Prostate gland (tissue), 2 donors: ENCODE results near the gene IMPACT.

Experiments
- POLR2A ChIP-seq: fragments of 450-650 bp; IDR thresholded peaks from one replicate; pipeline ENCODE4 v1.6.1; 2016; ENCODE audit warnings: antibody characterized with exemption, mild to moderate bottlenecking
- POLR2AphosphoS5 ChIP-seq: sonication (generic); formaldehyde crosslinking; IDR thresholded peaks from one replicate; pipeline ENCODE4 v1.6.1; 2017; ENCODE audit warnings: antibody characterized with exemption
- TF ChIP-seq, protein P1 (sequence below), 4 experiments: fragments of 200-600 bp in 2 of 4; fragments of 450-650 bp in 2 of 4; sonication (generic) in 2 of 4; IDR thresholded peaks; 1 replicate in 3 of 4; 2 replicates in 1 of 4; pipeline ENCODE4 v1.5.1; 2016 to 2019; ENCODE audit warnings: antibody characterized with exemption in 4 of 4, mild to moderate bottlenecking in 2 of 4, moderate library complexity in 2 of 4

DNA sequence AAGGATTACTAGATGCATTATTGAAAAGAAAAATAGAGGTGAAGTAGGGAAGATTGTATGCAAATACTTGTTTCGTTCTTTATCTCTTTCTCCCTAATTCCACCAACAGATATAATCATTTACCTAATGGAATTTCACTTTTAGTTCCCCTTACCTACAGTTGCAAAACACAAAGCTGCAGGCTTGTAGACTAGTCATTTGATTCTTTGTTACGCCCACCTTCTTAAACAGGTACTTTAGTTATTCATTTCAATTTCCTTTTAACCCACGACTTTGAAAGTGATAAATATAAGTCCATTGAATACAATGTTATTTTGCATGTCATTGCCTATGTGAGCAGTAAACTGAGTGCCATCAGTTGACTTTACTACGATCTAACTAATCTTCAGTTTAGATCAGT is 30.1 kb downstream of the IMPACT start:
- TF ChIP-seq POLR2A (no peak), POLR2AphosphoS5 (no peak)
- TF ChIP-seq, protein P1, sequence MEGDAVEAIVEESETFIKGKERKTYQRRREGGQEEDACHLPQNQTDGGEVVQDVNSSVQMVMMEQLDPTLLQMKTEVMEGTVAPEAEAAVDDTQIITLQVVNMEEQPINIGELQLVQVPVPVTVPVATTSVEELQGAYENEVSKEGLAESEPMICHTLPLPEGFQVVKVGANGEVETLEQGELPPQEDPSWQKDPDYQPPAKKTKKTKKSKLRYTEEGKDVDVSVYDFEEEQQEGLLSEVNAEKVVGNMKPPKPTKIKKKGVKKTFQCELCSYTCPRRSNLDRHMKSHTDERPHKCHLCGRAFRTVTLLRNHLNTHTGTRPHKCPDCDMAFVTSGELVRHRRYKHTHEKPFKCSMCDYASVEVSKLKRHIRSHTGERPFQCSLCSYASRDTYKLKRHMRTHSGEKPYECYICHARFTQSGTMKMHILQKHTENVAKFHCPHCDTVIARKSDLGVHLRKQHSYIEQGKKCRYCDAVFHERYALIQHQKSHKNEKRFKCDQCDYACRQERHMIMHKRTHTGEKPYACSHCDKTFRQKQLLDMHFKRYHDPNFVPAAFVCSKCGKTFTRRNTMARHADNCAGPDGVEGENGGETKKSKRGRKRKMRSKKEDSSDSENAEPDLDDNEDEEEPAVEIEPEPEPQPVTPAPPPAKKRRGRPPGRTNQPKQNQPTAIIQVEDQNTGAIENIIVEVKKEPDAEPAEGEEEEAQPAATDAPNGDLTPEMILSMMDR (IDR thresholded peaks at IDR 0.05): no peak
